ENCODE measurements around the gene DEPDC1. TPM values are rescaled to one million over a fixed set of nuclear protein-coding genes. Genes with fewer than 3 reads are reported as not detected.

DEPDC1 gene
- total RNA-seq, 4 donors from 2014 or later: 0.11 TPM; not detected in 3

GRCh38 chr1:68438310-68438709, 58.6 kb downstream of the DEPDC1 start:
- no peak overlapping the region for H3K4me3 ChIP-seq
- H3K9me3 ChIP-seq: no peaks in the 10 kb centered on the region
- no peaks in the 10 kb centered on the region for H3K36me3 ChIP-seq
- no peaks in the 10 kb centered on the region for H3K4me1 ChIP-seq
- H3K27ac ChIP-seq: no peak overlapping the region
- no peak for ATAC-seq
- in situ Hi-C loops (cut with MboI; ENCODE audit: low sequenced_read_pairs in 4 of 4) (no loop called here), intact Hi-C loops (cut with DNase I; ENCODE audit: low total_unique reads) (no loop called here)
- DNase-seq: no peak
- no peak for TF ChIP-seq CTCF (IDR thresholded peaks at IDR 0.05 in 4 of 5, conservative IDR thresholded peaks at IDR 0.05 in 1 of 5)
- no peak for TF ChIP-seq POLR2A (IDR thresholded peaks at IDR 0.05)
- H3K27me3 ChIP-seq: no peaks in the 10 kb centered on the region

GRCh38 chr1:68433395-68433794, 63.5 kb downstream of the DEPDC1 start:
- no peaks in the 10 kb centered on the region for H3K27me3 ChIP-seq
- H3K4me1 ChIP-seq: no peaks in the 10 kb centered on the region
- TF ChIP-seq POLR2A (IDR thresholded peaks at IDR 0.05) (no peak), CTCF (IDR thresholded peaks at IDR 0.05 in 4 of 5, conservative IDR thresholded peaks at IDR 0.05 in 1 of 5) (no peak)
- H3K36me3 ChIP-seq: no peaks in the 10 kb centered on the region
- DNase-seq (no peak), ATAC-seq (no peak)
- intact Hi-C loops (cut with DNase I; ENCODE audit: low total_unique reads) (no loop called here), in situ Hi-C loops (cut with MboI; ENCODE audit: low sequenced_read_pairs in 4 of 4) (no loop called here)
- H3K27ac ChIP-seq: no peak overlapping the region
- H3K9me3 ChIP-seq: no peaks in the 10 kb centered on the region
- H3K4me3 ChIP-seq: no peak overlapping the region

- H3K36me3 ChIP-seq: no peaks in the 10 kb centered on the region
- in situ Hi-C loops (cut with MboI; ENCODE audit: low sequenced_read_pairs in 4 of 4) (no loop called here), intact Hi-C loops (cut with DNase I; ENCODE audit: low total_unique reads) (no loop called here)
- no peaks in the 10 kb centered on the region for H3K9me3 ChIP-seq
- TF ChIP-seq CTCF (IDR thresholded peaks at IDR 0.05 in 4 of 5, conservative IDR thresholded peaks at IDR 0.05 in 1 of 5): no peak
- no peak for TF ChIP-seq POLR2A (IDR thresholded peaks at IDR 0.05)
- no peak for DNase-seq
- H3K27ac ChIP-seq: no peak overlapping the region
- no peaks in the 10 kb centered on the region for H3K4me1 ChIP-seq
- H3K27me3 ChIP-seq: no peaks in the 10 kb centered on the region
- H3K4me3 ChIP-seq: no peak overlapping the region
- ATAC-seq: no peak
These were observed 65.8 kb downstream of the DEPDC1 start for GRCh38 chr1:68431076-68431475.

GRCh38 chr1:68429233-68429808, 67.6 kb downstream of the DEPDC1 start:
- no peak for ATAC-seq
- no peaks in the 10 kb centered on the region for H3K4me1 ChIP-seq
- H3K27ac ChIP-seq: no peak overlapping the region
- peaks cover 0 to 4% (median 0%) of the 10 kb centered on the region in 3 donors for H3K27me3 ChIP-seq
- in situ Hi-C loops (cut with MboI; ENCODE audit: low sequenced_read_pairs in 4 of 4): no loop called here
- intact Hi-C loops (cut with DNase I; ENCODE audit: low total_unique reads): no loop called here
- no peak for DNase-seq
- H3K9me3 ChIP-seq: no peaks in the 10 kb centered on the region
- H3K4me3 ChIP-seq: no peak overlapping the region
- TF ChIP-seq POLR2A (IDR thresholded peaks at IDR 0.05): no peak
- TF ChIP-seq CTCF (IDR thresholded peaks at IDR 0.05 in 4 of 5, conservative IDR thresholded peaks at IDR 0.05 in 1 of 5): no peak
- no peaks in the 10 kb centered on the region for H3K36me3 ChIP-seq

GRCh38 chr1:68426594-68426993, 70.3 kb downstream of the DEPDC1 start:
- H3K27me3 ChIP-seq: peaks cover 0 to 4% (median 0%) of the 10 kb centered on the region in 3 donors
- DNase-seq: no peak
- intact Hi-C loops (cut with DNase I; ENCODE audit: low total_unique reads): no loop called here

More at GRCh38 chr1:68426594-68426993, 70.3 kb downstream of the DEPDC1 start:
- Histone ChIP-seq H3K4me1 (no peaks in the 10 kb centered on the region), H3K9me3 (no peaks in the 10 kb centered on the region), H3K36me3 (no peaks in the 10 kb centered on the region), H3K4me3 (no peak overlapping the region), H3K27ac (no peak overlapping the region)
- ATAC-seq: no peak
- in situ Hi-C loops (cut with MboI; ENCODE audit: low sequenced_read_pairs in 4 of 4): no loop called here
- TF ChIP-seq POLR2A (IDR thresholded peaks at IDR 0.05) (no peak), CTCF (IDR thresholded peaks at IDR 0.05 in 4 of 5, conservative IDR thresholded peaks at IDR 0.05 in 1 of 5) (no peak)

Data from gastrocnemius medialis (tissue), 4 donors.